Measurements from ENCODE around the gene B4GALT4. TPM values are rescaled to one million over a fixed set of nuclear protein-coding genes. Genes with fewer than 3 reads are reported as not detected.

B4GALT4 gene
- total RNA-seq (2022; extraction: Qiagen RNA extraction; ENCODE audit: low read depth): 80.6 to 116 TPM (median 112 TPM) in 5 replicates

GRCh38 chr3:119240591-119241434 is at the start of gene B4GALT4:
B4GALT4 (minus strand) TSS chr3:119240878; CDS start chr3:119230099, 10,779 bp downstream.

GRCh38 chr3:119173325-119173724 is 67.4 kb downstream of the B4GALT4 start, which contains the start of gene UPK1B:
UPK1B (plus strand) TSS chr3:119173598; CDS start chr3:119186742, 13,144 bp downstream.

Other genes starting within 250 kb of the B4GALT4 start
- gene IGSF11, start 206.0 kb downstream of the B4GALT4 start, total RNA-seq (2022; extraction: Qiagen RNA extraction; ENCODE audit: low read depth): 4.7 to 5.5 TPM (median 5.0 TPM) in 5 replicates
- gene TEX55, start 94.7 kb downstream of the B4GALT4 start, total RNA-seq (2022; extraction: Qiagen RNA extraction; ENCODE audit: low read depth): not detected in 5 replicates
- 9.5 to 14.2 TPM (median 12.1 TPM) in 5 replicates for gene UPK1B, start 67.3 kb downstream of the B4GALT4 start, total RNA-seq (2022; extraction: Qiagen RNA extraction; ENCODE audit: low read depth)
- gene ARHGAP31, start 53.5 kb upstream of the B4GALT4 start, total RNA-seq (2022; extraction: Qiagen RNA extraction; ENCODE audit: low read depth): 0.94 to 2.0 TPM (median 1.5 TPM) in 5 replicates
- 25.0 to 34.3 TPM (median 31.6 TPM) in 5 replicates for gene TMEM39A, start 222.7 kb upstream of the B4GALT4 start, total RNA-seq (2022; extraction: Qiagen RNA extraction; ENCODE audit: low read depth)
- gene POGLUT1, start 228.1 kb upstream of the B4GALT4 start, total RNA-seq (2022; extraction: Qiagen RNA extraction; ENCODE audit: low read depth): 8.3 to 12.9 TPM (median 10.1 TPM) in 5 replicates